AG04450 (cell line): ENCODE data around the gene TSFM. TPM values are rescaled to one million over a fixed set of nuclear protein-coding genes. Genes with fewer than 3 reads are reported as not detected.

Experiments used
- CTCF ChIA-PET: fragments of 300-600, 350-600 bp; formaldehyde crosslinking; extraction: SDS; loops from one replicate; lab custom pipeline; 2022; ENCODE audit warnings: antibody characterized with exemption, inconsistent platforms; lab: Charles Lee
- POLR2A ChIA-PET: fragments of 350-600 bp; formaldehyde crosslinking; extraction: SDS; loops from one replicate; lab custom pipeline; 2021; ENCODE audit warnings: antibody characterized with exemption, inconsistent platforms; lab: Yijun Ruan, JAX
- DNase-seq: peaks from one replicate; pipeline ENCODE4 v3.0.0-alpha.2; 2011; ENCODE audit warnings: low read depth, low spot score
- H3K27ac ChIP-seq: one replicate; pipeline ENCODE4 v1.5.1; 2012; ENCODE audit warnings: low read depth, low read length, control low read depth
- H3K27me3 ChIP-seq: one replicate; pipeline ENCODE4 v1.6.0; 2012; ENCODE audit warnings: low read length; ENCODE audit not compliant: control insufficient read depth, insufficient read depth
- H3K4me3 ChIP-seq: 2 replicates; pipeline ENCODE4 v1.5.1; 2011; ENCODE audit warnings: mild to moderate bottlenecking, low read depth, low read length, control low read depth
- H3K9me3 ChIP-seq: 2 replicates; pipeline ENCODE4 v1.5.1; 2012; ENCODE audit warnings: low read length; ENCODE audit not compliant: control insufficient read depth, insufficient read depth
- CTCF ChIP-seq: IDR thresholded peaks from 2 replicates; pipeline ENCODE4 v1.5.1; 2011; ENCODE audit warnings: low read depth, low read length, control low read depth, inconsistent platforms
- polyA plus RNA-seq: library from polyadenylated mRNA; depleted of rRNA; stranded (reverse); fragments of >200 nt; gene quantifications from 2 replicates; pipeline ENCODE4 v1.2.3, GENCODE V29; 2011

The TSFM gene
- polyA plus RNA-seq, 1 experiment: 22.3 TPM

DNA sequence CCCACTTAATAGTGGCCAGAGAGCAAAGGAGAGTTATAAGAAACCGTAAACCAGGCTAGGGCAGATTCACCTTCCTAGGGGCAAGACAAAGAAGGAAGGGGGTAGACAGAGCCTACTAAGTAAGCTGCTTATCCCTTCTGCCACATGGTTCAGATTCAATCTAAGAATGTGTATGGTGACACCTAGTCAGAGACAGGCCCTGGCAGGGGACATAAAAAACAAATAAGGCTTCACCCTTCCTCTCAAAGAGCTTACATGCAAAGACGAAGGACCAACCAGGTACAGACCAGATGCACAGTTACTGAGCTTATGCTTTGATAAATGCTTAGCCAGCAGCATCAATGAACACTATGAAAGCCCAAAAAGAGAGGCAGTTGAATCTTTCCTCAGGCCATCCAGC lies 20.1 kb upstream of the TSFM start:
- H3K27me3 ChIP-seq: peaks cover 40% of the 10 kb centered on the region
- ChIA-PET CTCF (no interaction called here), POLR2A (no interaction called here)
- no peak for DNase-seq
- no peak for TF ChIP-seq CTCF
- H3K4me3 ChIP-seq: no peak overlapping the region
- no peaks in the 10 kb centered on the region; the same call in 1 of the 2 replicates for H3K9me3 ChIP-seq
- H3K27ac ChIP-seq: no peak overlapping the region

- Histone ChIP-seq H3K9me3 (no peaks in the 10 kb centered on the region; the same call in 1 of the 2 replicates), H3K27ac (no peak overlapping the region), H3K4me3 (no peak overlapping the region), H3K27me3 (peaks cover 40% of the 10 kb centered on the region)
- DNase-seq: no peak
- CTCF ChIA-PET: interaction anchor here (4.3 kb wide), 1 partner anchor 7 kb away, joined by 24 read pairs; no protein-coding TSS in a partner anchor
- TF ChIP-seq CTCF: no peak
- POLR2A ChIA-PET: interaction anchor here (0.8 kb wide), 1 partner anchor 12 kb away, joined by 4 read pairs; the partner anchor contains the start of gene CDK4
Measured at GRCh38 chr12:57763881-57764661, 18.5 kb upstream of the TSFM start.

GRCh38 chr12:57764662-57765002 lies 18.0 kb upstream of the TSFM start:
- Histone ChIP-seq H3K9me3 (no peaks in the 10 kb centered on the region; the same call in 1 of the 2 replicates), H3K27me3 (peaks cover 40% of the 10 kb centered on the region), H3K4me3 (peak overlapping the region; percentile 29; the same call in 1 of the 2 replicates), H3K27ac (no peak overlapping the region)
- POLR2A ChIA-PET: interaction anchor here (0.8 kb wide), 1 partner anchor 13 kb away, joined by 4 read pairs; the partner anchor contains the start of gene CDK4
- no peak for TF ChIP-seq CTCF
- no peak for DNase-seq
- CTCF ChIA-PET: interaction anchor here (1.0 to 4.3 kb wide), 2 partner anchors 8 to 18 kb away, joined by 3 to 24 read pairs; partner anchors contain the start of gene TSFM

- no peaks in the 10 kb centered on the region; the same call in 1 of the 2 replicates for H3K9me3 ChIP-seq
- ChIA-PET POLR2A (interaction anchor here (0.8 kb wide), 1 partner anchor 13 kb away, joined by 4 read pairs; the partner anchor contains the start of gene CDK4), CTCF (interaction anchor here (1.0 to 4.3 kb wide), 2 partner anchors 8 to 18 kb away, joined by 3 to 24 read pairs; partner anchors contain the start of gene TSFM)
- no peak overlapping the region for H3K27ac ChIP-seq
- peaks cover 40% of the 10 kb centered on the region for H3K27me3 ChIP-seq
- no peak for DNase-seq
- H3K4me3 ChIP-seq: peak overlapping the region; percentile 29
- TF ChIP-seq CTCF: peak; percentile 44
Measured at GRCh38 chr12:57765003-57765697, 17.4 kb upstream of the TSFM start.
